DMS153 treated with DMSO at 0.1 percent for 48 hours (cell line): ENCODE results near the gene PIP4K2A.

Experiments used
- DNase-seq: peaks from one replicate; lab custom pipeline; 2025; ENCODE audit not compliant: unreplicated experiment; lab: John Stamatoyannopoulos, UW

PIP4K2A gene

DNA sequence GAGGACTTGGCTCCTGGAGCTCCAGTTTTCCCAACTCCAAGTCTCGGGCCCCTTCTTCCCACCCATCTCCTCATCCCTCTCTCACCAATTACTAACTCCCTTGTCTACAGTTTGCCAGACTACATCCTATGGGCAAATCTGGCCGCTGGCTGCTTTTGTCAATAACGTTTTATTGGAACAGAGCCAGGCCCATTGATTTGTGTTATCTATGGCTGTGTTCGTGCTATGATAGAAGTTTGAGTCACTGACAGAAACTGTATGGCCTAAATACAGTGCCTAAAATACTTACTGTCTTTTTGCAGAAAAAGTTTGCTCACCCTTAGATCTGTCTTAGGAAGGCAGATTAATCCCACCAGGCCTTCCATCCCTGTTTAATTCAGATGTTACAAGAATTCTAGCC, 71.3 kb downstream of the PIP4K2A start:
- no peak for DNase-seq

DNA sequence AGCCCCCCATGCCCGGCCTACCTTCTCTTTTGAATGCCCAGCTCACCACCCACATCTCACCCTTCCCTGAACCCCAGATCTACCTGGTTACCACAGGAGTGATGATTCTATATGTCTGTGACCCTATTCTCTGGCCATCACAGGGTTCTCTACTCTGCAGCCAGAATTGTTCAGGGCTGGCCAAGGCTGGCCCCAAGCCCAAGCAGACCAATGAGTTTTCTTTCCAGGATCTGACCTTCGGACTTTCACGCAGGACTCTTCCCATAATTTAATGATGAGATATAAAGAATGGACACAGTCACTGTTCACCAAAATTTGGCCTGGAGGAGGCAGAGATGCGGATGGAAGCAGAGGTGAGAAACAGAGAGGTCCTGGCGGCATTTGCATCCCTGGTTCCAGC, 72.6 kb downstream of the PIP4K2A start:
- no peak for DNase-seq

DNA sequence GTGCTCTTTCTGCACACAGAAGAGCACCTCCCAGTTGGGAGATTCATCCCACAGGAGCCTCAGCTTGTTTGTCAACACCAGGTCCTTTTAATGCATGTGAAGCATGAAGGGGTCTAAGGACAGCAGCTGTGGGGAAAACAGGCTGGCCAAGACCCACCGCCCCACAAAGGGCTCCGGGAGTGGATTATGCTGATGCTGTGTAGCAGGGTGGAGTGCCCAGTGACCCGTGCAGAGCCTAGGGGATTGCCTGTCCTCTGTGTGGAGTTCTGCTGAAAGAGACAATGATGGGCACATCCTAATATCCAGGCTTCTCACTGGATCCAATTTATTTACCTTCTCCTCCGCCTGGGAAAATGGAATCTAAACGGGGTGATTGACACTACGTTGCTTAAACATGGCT, 74.0 kb downstream of the PIP4K2A start:
- no peak for DNase-seq

DNA sequence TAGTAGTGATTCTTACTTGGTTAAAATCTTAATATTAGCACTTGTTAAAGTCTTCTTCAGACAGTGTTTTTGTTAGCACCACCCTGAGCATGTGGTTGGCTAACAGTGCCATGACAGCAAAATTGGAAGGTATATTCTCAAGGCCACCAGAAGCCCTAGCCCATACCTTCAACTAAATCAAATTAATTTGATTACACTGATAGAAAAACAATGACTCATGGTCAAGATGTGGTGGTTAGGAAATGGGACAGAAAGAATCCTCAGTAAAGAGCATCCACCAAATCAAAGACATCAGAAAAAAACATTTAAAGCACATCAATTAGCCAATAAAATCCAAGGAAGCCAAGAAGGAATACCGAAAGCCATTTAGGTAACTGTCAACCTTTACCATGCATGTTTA, 75.5 kb downstream of the PIP4K2A start:
- DNase-seq = no peak

DNA sequence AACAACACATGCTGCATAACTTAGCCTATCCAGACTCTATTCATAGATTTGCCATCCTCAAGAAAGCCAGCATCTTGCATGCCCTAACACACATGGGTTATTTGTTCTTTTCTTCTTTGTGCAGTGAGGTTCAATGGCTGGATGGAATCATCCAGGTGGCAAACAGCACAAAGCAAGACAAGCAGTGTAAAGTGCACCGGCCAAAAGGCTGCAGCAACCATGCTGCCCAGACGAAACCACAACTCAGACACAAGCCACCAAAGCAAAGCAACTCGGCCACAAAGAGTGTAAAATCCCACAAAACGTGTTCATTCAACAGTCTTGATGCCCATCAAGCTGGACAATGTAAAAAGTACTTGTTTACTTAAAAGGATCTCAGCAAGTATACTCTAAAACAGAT, 76.9 kb downstream of the PIP4K2A start:
- no peak for DNase-seq

DNA sequence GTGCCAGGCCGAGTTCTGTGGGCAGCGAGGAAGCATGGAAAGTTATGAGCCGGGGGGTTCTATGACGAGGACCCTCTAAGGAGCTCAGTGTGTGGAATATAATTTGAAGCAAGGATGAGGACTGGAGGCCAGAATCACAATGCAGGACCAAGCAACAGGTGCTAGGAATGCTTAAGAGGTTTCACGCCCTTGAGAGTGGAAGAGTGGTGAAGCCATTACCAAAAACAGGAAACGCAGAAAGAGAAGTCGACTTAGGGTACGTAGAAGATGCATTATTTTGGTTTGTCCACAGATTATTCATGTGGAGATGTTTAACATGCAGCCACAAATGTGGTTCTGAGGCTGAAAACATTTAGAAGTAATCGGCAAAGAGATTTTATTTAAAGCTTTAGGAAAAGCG, 78.7 kb downstream of the PIP4K2A start:
- DNase-seq = no peak

DNA sequence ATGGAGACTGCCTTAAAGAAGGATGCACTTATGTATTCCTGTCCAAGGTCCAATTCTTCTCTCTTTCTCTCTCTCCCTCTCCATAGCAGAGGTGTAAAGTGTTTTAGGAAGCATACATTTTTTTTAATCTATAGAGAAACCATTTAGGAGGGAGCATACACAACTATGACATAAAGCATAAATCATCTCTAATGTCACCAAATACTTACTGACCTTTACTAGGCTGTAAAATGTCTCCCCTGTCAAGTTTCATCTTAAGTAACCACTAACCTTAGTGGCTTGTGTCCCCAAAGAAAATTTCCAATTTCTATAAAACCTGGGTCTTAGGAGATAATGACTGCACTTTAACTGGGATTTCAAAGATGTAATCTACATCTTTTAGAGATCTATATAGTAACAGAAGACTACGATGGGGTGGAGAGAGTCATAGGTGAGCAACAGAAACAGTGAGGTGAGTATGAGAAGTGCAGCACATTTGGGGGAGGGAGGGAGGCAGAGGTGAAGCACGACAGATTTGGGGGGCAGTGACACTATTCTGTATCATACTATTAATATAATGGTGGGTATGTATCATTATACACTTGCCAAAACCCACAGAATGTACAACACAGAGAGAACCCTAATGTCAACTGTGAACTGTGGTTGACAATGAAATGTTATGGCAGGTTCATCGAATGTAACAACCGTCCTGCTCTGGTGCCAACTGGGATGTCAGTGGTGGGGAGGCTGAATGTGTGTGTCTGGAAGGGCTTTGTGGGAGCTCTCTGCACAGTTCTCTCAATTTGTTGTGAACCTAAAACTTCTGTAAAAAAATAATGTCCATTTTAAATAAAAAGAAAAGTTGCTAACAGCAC, 79.5 kb downstream of the PIP4K2A start:
- DNase-seq = no peak

DNA sequence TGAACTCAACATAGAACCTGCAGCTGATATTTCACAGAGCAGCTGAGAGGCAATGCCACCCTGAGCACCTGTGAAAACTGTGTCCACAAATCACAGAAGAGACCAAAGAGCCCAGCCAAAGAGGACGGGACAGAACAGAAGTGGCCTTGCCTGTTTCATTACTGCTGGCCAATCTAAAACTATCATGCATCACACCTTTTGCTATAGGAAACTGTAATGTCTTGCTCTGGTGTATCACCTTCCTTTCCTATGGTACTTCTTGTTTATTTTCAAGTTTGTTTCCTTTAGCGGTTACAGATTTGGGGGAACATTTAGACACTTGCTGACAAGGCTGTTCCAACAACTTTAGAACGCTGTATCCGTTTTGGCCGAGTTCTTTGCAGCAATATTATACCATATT, 80.3 kb downstream of the PIP4K2A start:
- no peak for DNase-seq

DNA sequence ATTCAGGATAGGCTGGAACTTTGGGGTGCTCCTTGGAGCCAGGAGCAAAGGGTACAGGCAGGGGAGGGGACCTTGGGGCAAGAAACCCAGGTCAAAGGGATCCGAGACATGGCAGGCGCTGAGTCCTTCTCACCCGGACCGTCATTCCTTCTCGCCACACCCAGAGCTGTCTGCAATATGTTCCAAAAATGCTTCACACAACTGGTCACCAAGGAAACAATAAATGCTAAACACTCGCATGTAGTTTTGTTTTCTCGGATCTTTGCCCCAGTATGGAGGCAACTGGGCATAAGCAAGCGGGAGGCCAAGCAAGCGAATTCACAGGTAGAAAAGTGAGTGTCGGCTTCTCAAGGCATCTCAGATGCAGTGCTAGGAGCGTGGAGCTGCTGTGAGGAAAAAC, 80.8 kb downstream of the PIP4K2A start:
- DNase-seq = no peak

DNA sequence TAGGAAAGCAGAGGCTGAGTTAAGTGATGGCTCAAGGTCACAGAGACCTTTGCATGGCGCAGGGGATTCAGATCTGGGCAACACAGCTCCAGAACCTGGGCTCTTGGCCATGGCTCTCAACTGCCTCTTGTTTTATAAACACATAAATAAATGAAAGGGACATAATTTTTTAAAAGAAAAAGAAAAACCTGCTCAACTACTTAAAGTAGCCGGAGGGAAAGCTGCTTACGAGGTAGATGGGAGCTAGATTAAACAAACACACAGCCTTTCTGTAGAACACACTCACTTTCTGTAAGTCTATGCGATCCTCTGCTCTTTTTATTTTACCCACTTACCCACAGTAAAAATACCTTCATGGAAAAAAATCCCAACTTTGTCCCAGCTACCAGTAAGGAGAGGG, 81.3 kb downstream of the PIP4K2A start:
- DNase-seq = no peak

DNA sequence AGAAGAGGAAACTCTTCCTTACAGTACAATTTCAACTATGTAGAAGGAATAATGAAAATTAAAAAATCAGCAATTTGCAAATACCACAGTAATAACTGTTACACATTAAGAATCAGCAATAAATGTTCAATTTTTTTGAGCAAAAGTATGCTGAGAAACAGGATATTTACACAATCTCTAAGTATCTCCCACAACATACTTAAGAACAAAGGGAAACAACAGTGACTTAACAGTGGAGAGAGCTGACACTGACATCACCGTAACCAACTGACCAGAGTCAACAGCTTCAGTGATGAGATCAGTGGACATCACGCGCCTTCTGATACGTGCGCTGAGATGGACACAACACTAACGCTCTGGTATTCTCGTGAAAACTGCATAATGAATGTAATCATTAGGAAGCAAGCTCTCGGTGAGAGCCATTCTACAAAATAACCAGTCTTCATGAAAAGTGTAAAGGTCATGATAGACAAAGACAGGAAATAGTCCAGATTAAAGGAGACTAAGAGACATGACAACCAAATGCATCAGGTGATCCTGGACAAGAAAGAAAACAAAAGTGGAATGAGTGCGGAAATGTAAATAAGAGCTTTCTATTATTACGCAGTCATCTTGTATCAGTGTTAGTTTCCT, 82.6 kb downstream of the PIP4K2A start:
- DNase-seq = no peak

DNA sequence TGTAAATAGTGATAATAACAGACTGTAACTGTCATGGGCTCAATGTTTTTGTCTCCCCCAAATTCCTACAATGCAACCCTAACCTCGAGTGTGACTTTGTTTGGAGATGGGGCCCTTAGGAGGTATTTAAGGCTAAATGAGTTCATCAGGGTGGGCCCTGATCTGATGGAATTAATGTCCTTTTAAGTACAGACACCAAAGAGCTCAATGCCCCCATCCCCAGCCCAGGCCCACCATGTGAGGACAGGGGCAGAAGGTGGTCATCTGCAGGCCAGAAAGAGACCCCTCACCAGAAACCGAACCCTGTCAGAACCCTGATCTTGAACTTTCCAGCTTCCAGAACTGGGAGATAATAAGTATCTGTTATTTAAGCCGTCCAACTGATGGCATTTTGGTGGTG, 83.2 kb downstream of the PIP4K2A start:
- no peak for DNase-seq

DNA sequence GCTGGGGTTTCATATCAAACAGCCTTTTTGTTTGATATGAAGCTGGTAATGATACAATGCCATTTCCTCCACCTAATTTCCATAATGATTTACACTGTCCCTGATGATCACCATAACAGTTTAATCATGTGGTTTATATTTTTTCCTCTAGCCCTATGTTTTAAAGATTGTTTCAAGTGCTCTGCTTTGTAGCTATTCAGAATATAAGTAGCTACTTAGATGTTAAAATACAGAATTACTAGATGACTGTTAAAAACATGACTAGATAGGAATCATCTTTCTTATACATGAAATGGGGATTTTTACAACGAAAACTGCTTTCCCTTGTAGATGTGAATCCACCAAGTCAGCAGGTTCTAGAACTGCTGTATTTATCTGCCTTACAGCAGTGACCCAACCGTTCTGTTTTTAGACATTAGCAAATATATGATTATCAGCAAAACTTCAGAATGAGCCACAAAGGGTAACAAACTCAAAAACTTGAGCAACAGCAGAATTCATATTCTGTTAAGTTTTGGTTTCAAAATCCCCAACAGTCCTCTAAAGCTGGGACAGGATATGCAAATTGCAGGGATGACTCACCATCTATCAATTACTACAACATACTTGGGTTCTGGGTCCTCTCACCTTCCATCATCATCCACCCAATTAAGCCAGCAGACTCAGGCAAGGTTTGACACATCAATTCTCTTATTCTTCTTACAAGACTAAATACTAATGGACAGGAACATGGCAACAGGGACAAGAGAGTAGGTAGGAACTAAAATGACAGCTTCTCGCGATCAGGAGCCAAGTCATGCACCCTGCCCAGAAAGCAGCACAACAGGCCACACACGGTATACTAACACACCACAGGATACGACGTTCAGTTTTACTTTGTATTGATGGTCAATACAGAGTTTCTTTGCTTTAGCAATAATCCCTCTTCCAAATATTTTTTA, 83.9 kb downstream of the PIP4K2A start:
- no peak for DNase-seq

DNA sequence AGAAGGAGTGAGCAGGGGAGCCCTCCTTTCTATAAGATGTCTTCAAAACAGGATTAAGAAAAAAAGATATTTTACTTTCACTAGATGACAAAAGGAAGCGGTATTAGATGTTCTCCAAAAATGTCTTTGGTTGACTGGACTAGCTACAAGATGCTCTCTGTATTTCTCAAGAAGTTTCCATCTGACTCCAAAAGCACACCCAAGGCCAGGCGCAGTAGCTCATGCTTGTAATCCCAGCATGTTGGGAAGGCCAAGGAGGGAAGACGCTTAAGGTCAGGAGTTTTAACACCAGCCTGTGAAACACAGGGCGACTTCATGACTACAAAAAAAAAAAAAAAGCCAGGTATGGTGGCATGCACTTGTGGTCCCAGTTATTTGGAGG, 84.5 kb downstream of the PIP4K2A start:
- DNase-seq = no peak

DNA sequence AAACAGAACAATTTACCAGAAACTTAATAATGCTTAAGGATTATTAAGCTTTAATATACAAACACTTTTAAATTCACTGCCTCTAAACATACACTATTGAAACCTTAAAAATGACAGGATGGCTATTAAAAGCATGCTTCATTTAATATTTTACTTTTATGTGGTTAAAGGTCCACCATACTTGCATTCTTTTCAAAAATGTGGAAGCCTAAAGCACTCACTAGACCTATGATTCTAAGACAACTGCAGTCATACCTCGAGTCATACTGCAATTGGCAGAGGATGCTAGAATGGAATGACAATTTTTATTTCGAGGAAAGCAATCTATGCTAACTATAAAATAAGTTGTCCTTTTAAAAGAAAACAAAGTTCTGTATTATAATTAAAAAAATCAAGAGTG, 85.3 kb downstream of the PIP4K2A start:
- DNase-seq = no peak

DNA sequence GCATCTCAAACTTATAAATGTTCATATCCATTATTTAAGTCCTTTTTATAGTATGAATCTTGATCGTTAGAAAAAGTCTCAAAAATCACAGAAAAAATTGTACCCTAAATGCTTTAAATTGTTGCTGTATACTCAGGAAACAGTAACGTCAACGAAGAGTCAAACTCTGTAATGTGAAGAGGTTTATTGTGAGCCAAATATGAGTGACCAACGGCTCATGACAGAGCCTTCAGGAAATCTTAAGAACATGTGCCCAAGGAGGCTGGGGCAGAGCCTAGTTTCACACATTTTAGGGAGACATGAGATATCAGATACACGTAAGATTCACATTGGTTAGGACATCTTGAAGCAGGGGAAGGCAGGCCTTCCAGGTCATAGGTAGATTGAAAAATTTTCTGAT, 86.1 kb downstream of the PIP4K2A start:
- DNase-seq = no peak

DNA sequence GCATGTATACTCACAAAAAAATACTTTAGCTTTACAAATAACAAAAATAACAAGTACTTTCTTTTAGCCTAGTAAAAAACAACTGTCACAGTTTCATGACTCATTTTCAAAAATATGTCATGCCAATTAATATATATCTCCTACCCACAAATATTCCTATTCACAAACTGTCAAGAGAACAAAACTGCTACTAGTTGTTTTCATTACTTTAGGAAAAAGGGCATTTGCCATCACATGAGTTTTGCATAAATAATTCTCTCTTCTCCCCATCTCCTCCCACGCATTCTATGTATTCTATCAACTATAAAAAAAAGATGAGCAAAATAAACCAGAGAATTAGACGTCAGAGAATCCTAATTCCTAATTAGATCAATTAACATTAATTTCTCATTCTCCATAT, 87.6 kb downstream of the PIP4K2A start:
- no peak for DNase-seq

DNA sequence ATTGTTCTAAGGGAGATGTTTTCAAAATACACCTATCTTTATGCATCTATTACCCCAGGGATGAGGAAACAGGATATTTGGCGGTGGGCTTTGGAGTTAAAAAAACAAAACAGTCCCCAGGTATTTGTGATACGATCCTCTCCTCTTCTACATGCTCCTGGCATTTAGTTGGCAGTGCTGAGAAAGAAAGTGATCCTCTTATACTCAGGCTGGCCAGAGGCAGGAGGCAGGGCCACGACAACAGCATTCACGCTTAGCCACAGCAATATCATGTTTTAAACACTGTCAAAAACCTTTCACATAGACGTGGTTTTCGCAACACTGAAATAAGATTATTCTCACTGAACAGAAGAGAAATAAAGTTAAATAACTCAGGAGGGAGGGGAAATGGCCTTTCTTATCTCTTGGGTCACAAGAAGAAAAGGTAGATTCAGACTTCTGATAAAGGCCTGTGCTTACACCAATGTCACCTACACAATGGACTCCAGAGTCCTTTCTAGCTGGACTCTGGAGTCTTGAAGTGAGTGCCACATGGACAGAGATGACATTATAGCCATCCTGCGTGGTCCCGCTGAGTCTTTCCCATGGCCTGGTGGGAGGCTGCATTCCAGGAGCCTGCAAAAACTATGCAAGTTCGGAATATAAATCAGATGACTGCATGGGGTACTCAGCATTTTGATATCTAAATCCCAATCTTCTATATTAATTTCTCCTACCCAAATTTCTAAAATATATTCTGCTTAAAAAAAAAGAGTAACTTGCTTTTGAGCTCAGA, 88.7 kb downstream of the PIP4K2A start:
- no peak for DNase-seq

DNA sequence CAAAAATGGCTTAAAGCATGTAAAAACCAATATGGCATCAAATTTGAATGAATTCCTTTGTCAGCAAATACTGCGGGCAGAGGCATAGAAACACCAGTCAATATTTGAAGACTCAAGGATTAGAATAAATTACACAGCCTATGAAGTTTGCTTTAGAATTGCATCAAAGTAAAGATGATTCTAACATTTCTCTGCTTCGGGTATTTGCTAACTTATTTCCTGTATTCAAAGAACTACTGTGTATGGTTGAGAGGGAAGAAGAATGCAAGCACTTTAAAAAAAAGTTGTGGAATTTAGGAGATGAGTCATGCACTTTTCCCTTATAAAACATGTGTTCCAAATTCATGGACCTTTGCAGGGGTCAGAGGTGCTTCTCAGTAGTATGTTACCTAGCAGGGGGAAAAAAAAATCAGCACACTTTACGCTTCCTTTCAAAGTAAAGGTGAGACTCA, 90.1 kb downstream of the PIP4K2A start:
- DNase-seq = no peak

DNA sequence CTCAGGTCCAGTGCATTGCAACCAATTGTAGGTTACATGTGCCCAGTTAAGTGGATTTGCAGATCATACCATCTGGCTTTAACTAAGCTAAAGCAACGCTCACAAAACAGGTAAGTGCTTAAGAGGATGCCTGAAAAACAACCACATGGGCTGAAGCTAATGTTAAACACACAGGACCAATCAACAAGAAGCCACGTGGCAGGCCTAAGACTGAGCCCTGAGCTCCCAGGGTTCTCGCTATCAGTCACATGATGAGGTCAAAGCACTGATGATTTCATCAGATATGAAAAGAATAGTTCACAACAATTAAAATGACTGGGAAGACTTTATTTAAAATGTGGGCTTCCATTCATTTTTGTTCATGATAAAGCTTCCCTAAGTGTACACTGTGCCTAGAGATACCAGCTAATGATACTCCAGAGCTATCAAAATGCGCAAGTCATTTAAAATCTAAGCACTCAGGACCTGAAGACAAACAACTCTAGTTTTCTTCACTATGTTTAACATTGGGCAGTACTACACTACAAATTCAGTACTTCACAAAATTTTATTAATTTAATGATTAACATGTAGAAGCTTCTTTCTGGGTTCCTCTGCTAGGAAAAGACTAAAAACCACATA, 90.6 kb downstream of the PIP4K2A start:
- DNase-seq = no peak
